K562 (cell line): ENCODE results near the gene DAB2IP. TPM values are rescaled to one million over a fixed set of nuclear protein-coding genes. Genes with fewer than 3 reads are reported as not detected.

Experiments used
- ATAC-seq: fragments of 200-7000 bp; cut with Tn5 transposase; 3 replicates; pipeline ENCODE4 v1.9.1; 2020; ENCODE audit warnings: moderate library complexity
- BruUV-seq: library from RNA; stranded (reverse); fragments of 400-500 nt; replicated peaks from 2 replicates; lab custom pipeline; 2021; lab: Mats Ljungman, UMichigan
- CTCF ChIA-PET: fragments of 300-600 bp; formaldehyde crosslinking; extraction: SDS; loops from one replicate; lab custom pipeline; 2021; ENCODE audit warnings: low intra/inter-chr PET ratio; lab: Yijun Ruan, JAX
- POLR2A ChIA-PET: fragments of 300-600, 350-650 bp; sonication (Branson Sonifier 250); formaldehyde crosslinking; extraction: SDS; loops from one replicate; lab custom pipeline; 2021; ENCODE audit warnings: antibody characterized with exemption, inconsistent platforms; lab: Yijun Ruan, JAX
- DNase-seq, 4 experiments: peaks; one replicate each; pipeline versions ENCODE4 v3.0.0 to v3.0.0-alpha.2; 2011 to 2018; ENCODE audit warnings: low spot score in 3 of 4, mixed read lengths in 3 of 4; ENCODE audit errors: extremely low read depth in 1 of 4
- FAIRE-seq: peaks from 2 replicates; lab custom pipeline; 2011; peaks lifted over from hg19 to GRCh38; lab: Jason Lieb, UNC
- H2AFZ ChIP-seq: 2 replicates; pipeline ENCODE4 v1.6.0; 2011; ENCODE audit warnings: low read depth, low read length, control low read depth, inconsistent platforms
- H3K27ac ChIP-seq: fragments of 200-600 bp; 3 replicates; pipeline ENCODE4 v1.8.0; 2011; ENCODE audit warnings: low read depth, mild to moderate bottlenecking, control low read depth, inconsistent platforms, low read length, moderate library complexity, mixed read lengths; ENCODE audit errors: extremely low read depth
- H3K27me3 ChIP-seq, 2 experiments: fragments of 300-600 bp in 1 of 2; 2 replicates in 1 of 2; 3 replicates in 1 of 2; pipeline versions ENCODE4 v1.6.0 to v1.8.0; 2011; ENCODE audit warnings: inconsistent platforms in 2 of 2, low read length in 2 of 2, mild to moderate bottlenecking in 1 of 2, mixed read lengths in 1 of 2, moderate library complexity in 1 of 2; ENCODE audit not compliant: control insufficient read depth in 2 of 2, insufficient read depth in 2 of 2
- H3K36me3 ChIP-seq: fragments of 300-600 bp; 3 replicates; pipeline ENCODE4 v1.8.0; 2011; ENCODE audit warnings: mild to moderate bottlenecking, low read length, inconsistent platforms; ENCODE audit not compliant: control insufficient read depth, insufficient read depth
- H3K4me1 ChIP-seq, 2 experiments: fragments of 200-600 bp in 1 of 2; replicated peaks in 1 of 2; 2 replicates in 1 of 2; 3 replicates in 1 of 2; pipeline versions ENCODE4 v1.5.1 to v1.8.0; 2011; ENCODE audit warnings: inconsistent platforms in 2 of 2, low read length in 2 of 2, mild to moderate bottlenecking in 1 of 2, mixed read lengths in 1 of 2, moderate library complexity in 1 of 2; ENCODE audit not compliant: control insufficient read depth in 2 of 2, insufficient read depth in 2 of 2
- H3K4me2 ChIP-seq: 2 replicates; pipeline ENCODE4 v1.6.1; 2011; ENCODE audit warnings: low read length, control low read depth, inconsistent platforms, mixed read lengths; ENCODE audit not compliant: insufficient read depth
- H3K4me3 ChIP-seq: fragments of 200-600 bp; sonication (generic), shearing (Covaris generic); 2 replicates; pipeline ENCODE4 v1.5.1; 2016; ENCODE audit warnings: control low read depth, inconsistent platforms
- H3K79me2 ChIP-seq: fragments of 200-600 bp; 3 replicates; pipeline ENCODE4 v1.8.0; 2011; ENCODE audit warnings: low read length, inconsistent platforms; ENCODE audit not compliant: control insufficient read depth, insufficient read depth
- H3K9ac ChIP-seq, 2 experiments: 2 replicates each; pipeline versions ENCODE4 v1.6.0 to v1.6.1; 2011; ENCODE audit warnings: low read depth in 2 of 2, low read length in 2 of 2, control low read depth in 1 of 2, inconsistent platforms in 1 of 2, mild to moderate bottlenecking in 1 of 2, mixed read lengths in 1 of 2; ENCODE audit not compliant: insufficient read depth in 1 of 2
- H3K9me1 ChIP-seq: one replicate; pipeline ENCODE4 v1.6.0; 2011; ENCODE audit warnings: inconsistent platforms, mild to moderate bottlenecking, low read length, moderate library complexity; ENCODE audit not compliant: control insufficient read depth, insufficient read depth
- H3K9me3 ChIP-seq: replicated peaks from 2 replicates; pipeline ENCODE4 v1.5.1; 2011; ENCODE audit warnings: low read depth, low read length, inconsistent platforms; ENCODE audit not compliant: control insufficient read depth, insufficient read depth
- H4K20me1 ChIP-seq: replicated peaks from 2 replicates; pipeline ENCODE4 v1.6.1; 2011; ENCODE audit warnings: low read length, inconsistent platforms, mixed read lengths; ENCODE audit not compliant: control insufficient read depth, insufficient read depth
- MAFF ChIP-seq: IDR thresholded peaks from 2 replicates; pipeline ENCODE4 v1.6.1; 2012; ENCODE audit warnings: low read length, improper control_type of control experiment
- MAZ ChIP-seq, 2 experiments: fragments of 450-650 bp in 1 of 2; sonication (generic) in 1 of 2; formaldehyde crosslinking; IDR thresholded peaks in 1 of 2; conservative IDR thresholded peaks in 1 of 2; 2 replicates each; pipeline versions ENCODE4 v1.4.0 to v1.5.0; 2020; ENCODE audit warnings: mild to moderate bottlenecking in 1 of 2, missing genetic modification reagents in 1 of 2
- RBM34 ChIP-seq: fragments of 200-400 bp; formaldehyde crosslinking; IDR thresholded peaks from 2 replicates; pipeline ENCODE4 v1.6.1; 2018; ENCODE audit warnings: low read length, borderline replicate concordance; ENCODE audit not compliant: insufficient read depth
- SIN3B ChIP-seq: fragments of 450-650 bp; IDR thresholded peaks from 2 replicates; pipeline ENCODE4 v1.6.1; 2017; ENCODE audit warnings: low read depth, mild to moderate bottlenecking, moderate library complexity
- TRIM28 ChIP-seq: fragments of 450-650 bp; IDR thresholded peaks from 2 replicates; pipeline ENCODE4 v1.6.1; 2017
- WGBS: fragments of 100-300 bp; shearing (Covaris generic); methylation state at CpG from one replicate; pipeline ENCODE4 v1.1.6; 2016; ENCODE audit warnings: low coverage, mixed read lengths; ENCODE audit not compliant: insufficient coverage; ENCODE audit errors: missing lambda C conversion rate; 5-methylcytosine and 5-hydroxymethylcytosine counted together
- in situ Hi-C: fragments of 300-500 bp; cut with MboI; formaldehyde crosslinking; loops from 4 replicates; pipeline ENCODE4 v1.15.0; 2018; ENCODE audit warnings: inconsistent platforms, mixed read lengths
- intact Hi-C: fragments of 100-400 bp; cut with micrococcal nuclease; formaldehyde crosslinking; loops from 2 replicates; pipeline ENCODE4 v1.14.2; 2022
- polyA plus RNA-seq, 8 experiments: library from polyadenylated mRNA; depleted of rRNA in 4 of 8; stranded (reverse) in 5 of 8; unstranded in 3 of 8; fragments of >200 nt; fragmentation: Nextera tagmentation in 2 of 8; fragmentation: Illumina TruSeq in 1 of 8; extraction: Ambion mirVana in 2 of 8; extraction: Trizol in 1 of 8; gene quantifications; 2 replicates each; pipeline versions ENCODE4 v1.2.1 to v1.2.3, GENCODE V29; 2011 to 2014; ENCODE audit warnings: inconsistent platforms in 1 of 8, missing spikeins in 1 of 8
- total RNA-seq, 7 experiments: library from RNA; depleted of rRNA in 6 of 7; stranded (reverse); fragments of >200 nt in 6 of 7; fragmentation: Illumina TruSeq in 2 of 7; extraction: Trizol in 2 of 7; gene quantifications; 2 replicates each; pipeline versions ENCODE4 v1.2.1 to v1.2.3, GENCODE V29; 2011 to 2021; ENCODE audit warnings: low replicate concordance in 1 of 7
- TF ChIP-seq, protein P1 (sequence below): fragments of 450-650 bp; formaldehyde crosslinking; IDR thresholded peaks from 2 replicates; pipeline ENCODE4 v1.4.0; 2020; ENCODE audit warnings: mild to moderate bottlenecking

DAB2IP gene
- total and polyA plus RNA-seq, 9 of the 15 experiments (the other 6 are each of a cell fraction or from before 2014, with no cell fraction given) = 0.04 to 0.31 (median 0.08) TPM; not detected in 5

DNA sequence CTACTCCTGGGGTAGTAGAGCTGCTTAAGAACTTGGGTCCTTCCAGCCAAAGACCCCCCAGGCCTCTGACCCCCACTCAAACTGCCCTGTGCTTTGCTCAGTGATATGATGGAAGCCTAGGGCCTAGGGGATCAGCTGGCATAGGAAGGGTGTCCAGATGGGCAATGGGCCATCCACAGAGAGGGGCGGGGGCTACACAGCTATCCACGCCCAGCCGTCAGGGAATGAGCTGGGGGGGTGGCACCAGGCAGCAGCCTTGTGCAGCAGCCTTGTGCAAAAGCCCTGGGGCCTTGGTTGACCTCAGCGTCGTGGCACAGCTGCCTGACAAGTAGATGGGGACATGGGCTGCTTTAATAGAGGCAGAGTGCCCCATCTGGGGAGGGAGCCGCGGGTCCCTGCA, 43.2 kb downstream of the DAB2IP start:
- Histone ChIP-seq H3K36me3 (no peaks in the 10 kb centered on the region), H3K9ac (no peak overlapping the region), H3K79me2 (no peaks in the 10 kb centered on the region), H3K9me1 (no peaks in the 10 kb centered on the region), H3K4me3 (no peak overlapping the region), H2AFZ (no peak overlapping the region), H3K27me3 (peaks cover 6 to 48% of the 10 kb centered on the region in 2 experiments; a peak in 3 of 5 replicates), H3K27ac (no peak overlapping the region), H3K4me2 (no peak overlapping the region), H4K20me1 (0 out of 2 replicates have a peak, but pooled peaks cover 20% of the 10 kb centered on the region), H3K4me1 (no peaks in the 10 kb centered on the region; a peak in 1 of 5 replicates), H3K9me3 (no peaks in the 10 kb centered on the region)
- ChIA-PET CTCF (interaction anchor here (0.7 kb wide), 1 partner anchor 18 kb away, joined by 3 read pairs; no protein-coding TSS in a partner anchor), POLR2A (interaction anchor here (1.7 kb wide), 1 partner anchor 12 kb away, joined by 6 read pairs; no protein-coding TSS in a partner anchor)
- no peak for TF ChIP-seq TRIM28
- TF ChIP-seq, protein P1, sequence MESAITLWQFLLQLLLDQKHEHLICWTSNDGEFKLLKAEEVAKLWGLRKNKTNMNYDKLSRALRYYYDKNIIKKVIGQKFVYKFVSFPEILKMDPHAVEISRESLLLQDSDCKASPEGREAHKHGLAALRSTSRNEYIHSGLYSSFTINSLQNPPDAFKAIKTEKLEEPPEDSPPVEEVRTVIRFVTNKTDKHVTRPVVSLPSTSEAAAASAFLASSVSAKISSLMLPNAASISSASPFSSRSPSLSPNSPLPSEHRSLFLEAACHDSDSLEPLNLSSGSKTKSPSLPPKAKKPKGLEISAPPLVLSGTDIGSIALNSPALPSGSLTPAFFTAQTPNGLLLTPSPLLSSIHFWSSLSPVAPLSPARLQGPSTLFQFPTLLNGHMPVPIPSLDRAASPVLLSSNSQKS (CRISPR knock-in tag) = no peak
- no peak for TF ChIP-seq SIN3B
- TF ChIP-seq MAFF = no peak
- TF ChIP-seq MAZ (CRISPR knock-in tag; conservative IDR thresholded peaks at IDR 0.05 in 1 of 2, IDR thresholded peaks at IDR 0.05 in 1 of 2) = no peak
- no peak for TF ChIP-seq RBM34
- ATAC-seq (no peak), DNase-seq (no peak), FAIRE-seq (no peak)
- WGBS = 5% methylated on average over 5 of the region's 7 CpGs
- in situ Hi-C loops (loop anchor here (25.0 kb wide), 1 partner anchor 643 kb away; no protein-coding TSS in a partner anchor), intact Hi-C loops (loop anchor here (10.0 kb wide), 1 partner anchor 160 kb away; no protein-coding TSS in a partner anchor)
- no TSS peak for BruUV-seq
